IMR-90 (cell line): ENCODE data around the gene GVQW3. TPM values are rescaled to one million over a fixed set of nuclear protein-coding genes. Genes with fewer than 3 reads are reported as not detected.

Experiments used
- ATAC-seq: fragments of 200-7000 bp; cut with Tn5 transposase; 2 replicates; pipeline ENCODE4 v1.9.1; 2020; ENCODE audit warnings: low read depth, mild to moderate bottlenecking, moderate library complexity
- BruUV-seq: library from RNA; stranded (reverse); fragments of 400-500 nt; replicated peaks from 2 replicates; lab custom pipeline; 2021; lab: Mats Ljungman, UMichigan
- CTCF ChIA-PET: fragments of 300-600 bp; formaldehyde crosslinking; extraction: SDS; loops from one replicate; lab custom pipeline; 2021; ENCODE audit warnings: antibody characterized with exemption; lab: Yijun Ruan, JAX
- POLR2A ChIA-PET: fragments of 300-600 bp; sonication (Branson Sonifier 250); formaldehyde crosslinking; loops from one replicate; lab custom pipeline; 2022; ENCODE audit warnings: antibody characterized with exemption; ENCODE audit not compliant: unreplicated experiment; lab: Charles Lee
- DNase-seq: peaks from one replicate; pipeline ENCODE4 v3.0.0; 2013
- H2AFZ ChIP-seq: replicated peaks from 2 replicates; pipeline ENCODE3; 2013; ENCODE audit warnings: low read length, mild to moderate bottlenecking; ENCODE audit not compliant: poor library complexity
- H2AK5ac ChIP-seq: 2 replicates; pipeline ENCODE4 v1.6.1; 2013; ENCODE audit warnings: low read depth, low read length, inconsistent platforms
- H2AK9ac ChIP-seq: replicated peaks from 2 replicates; pipeline ENCODE3; 2013; ENCODE audit warnings: mild to moderate bottlenecking, low read depth, low read length, moderate library complexity; ENCODE audit not compliant: poor library complexity
- H2BK120ac ChIP-seq: 2 replicates; pipeline ENCODE4 v1.6.1; 2013; ENCODE audit warnings: low read depth, low read length, inconsistent platforms
- H2BK15ac ChIP-seq: 3 replicates; pipeline ENCODE4 v1.6.1; 2013; ENCODE audit warnings: low read depth, low read length, inconsistent platforms
- H2BK20ac ChIP-seq: 2 replicates; pipeline ENCODE4 v1.6.1; 2013; ENCODE audit warnings: low read depth, mild to moderate bottlenecking, inconsistent platforms, low read length, moderate library complexity
- H2BK5ac ChIP-seq: 2 replicates; pipeline ENCODE4 v1.6.1; 2013; ENCODE audit warnings: mild to moderate bottlenecking, low read depth, low read length, inconsistent platforms; ENCODE audit not compliant: poor library complexity, severe bottlenecking
- H3K14ac ChIP-seq: replicated peaks from 2 replicates; pipeline ENCODE4 v1.6.1; 2013; ENCODE audit warnings: low read depth, low read length, inconsistent platforms
- H3K18ac ChIP-seq: 2 replicates; pipeline ENCODE4 v1.6.1; 2013; ENCODE audit warnings: low read depth, low read length, control low read depth
- H3K23ac ChIP-seq: 2 replicates; pipeline ENCODE4 v1.6.1; 2013; ENCODE audit warnings: low read depth, low read length, inconsistent platforms
- H3K27ac ChIP-seq: 2 replicates; pipeline ENCODE4 v1.5.1; 2013; ENCODE audit warnings: mild to moderate bottlenecking, control low read depth, low read length; ENCODE audit not compliant: insufficient read depth
- H3K27me3 ChIP-seq: 2 replicates; pipeline ENCODE4 v1.6.1; 2013; ENCODE audit warnings: low read length; ENCODE audit not compliant: control insufficient read depth, insufficient read depth
- H3K36me3 ChIP-seq: 2 replicates; pipeline ENCODE4 v1.6.1; 2013; ENCODE audit warnings: low read length, mixed read lengths; ENCODE audit not compliant: control insufficient read depth, insufficient read depth
- H3K4ac ChIP-seq: 2 replicates; pipeline ENCODE4 v1.6.1; 2013; ENCODE audit warnings: low read depth, low read length, inconsistent platforms
- H3K4me1 ChIP-seq: 2 replicates; pipeline ENCODE4 v1.6.1; 2013; ENCODE audit warnings: low read length, mixed read lengths; ENCODE audit not compliant: control insufficient read depth, insufficient read depth
- H3K4me2 ChIP-seq: 2 replicates; pipeline ENCODE4 v1.6.1; 2013; ENCODE audit warnings: low read depth, mild to moderate bottlenecking, control low read depth, low read length, moderate library complexity
- H3K4me3 ChIP-seq: 2 replicates; pipeline ENCODE4 v1.5.1; 2013; ENCODE audit warnings: low read depth, mild to moderate bottlenecking, control low read depth, low read length, moderate library complexity; ENCODE audit not compliant: insufficient read depth
- H3K56ac ChIP-seq: 2 replicates; pipeline ENCODE4 v1.6.1; 2013; ENCODE audit warnings: low read length, inconsistent platforms; ENCODE audit not compliant: insufficient read depth; ENCODE audit errors: extremely low read depth
- H3K79me1 ChIP-seq, 2 experiments: 2 replicates each; pipeline ENCODE4 v1.6.1; 2013; ENCODE audit warnings: low read length in 2 of 2, inconsistent platforms in 1 of 2, low read depth in 1 of 2
- H3K9ac ChIP-seq: 2 replicates; pipeline ENCODE4 v1.6.1; 2013; ENCODE audit warnings: low read depth, low read length, control low read depth
- H3K9me1 ChIP-seq: 2 replicates; pipeline ENCODE4 v1.6.1; 2013; ENCODE audit warnings: low read length, inconsistent platforms; ENCODE audit not compliant: insufficient read depth
- H3K9me3 ChIP-seq: 2 replicates; pipeline ENCODE4 v1.6.1; 2013; ENCODE audit warnings: low read length; ENCODE audit not compliant: control insufficient read depth, insufficient read depth
- H4K20me1 ChIP-seq: 2 replicates; pipeline ENCODE4 v1.6.1; 2013; ENCODE audit warnings: low read length, inconsistent platforms; ENCODE audit not compliant: insufficient read depth
- H4K5ac ChIP-seq: 2 replicates; pipeline ENCODE4 v1.6.1; 2013; ENCODE audit warnings: mild to moderate bottlenecking, low read depth, low read length, control low read depth
- H4K8ac ChIP-seq, 2 experiments: 2 replicates each; pipeline ENCODE4 v1.6.1; 2013; ENCODE audit warnings: low read depth in 2 of 2, low read length in 2 of 2, control low read depth in 1 of 2, inconsistent platforms in 1 of 2
- H4K91ac ChIP-seq: 2 replicates; pipeline ENCODE4 v1.6.1; 2013; ENCODE audit warnings: low read depth, low read length, inconsistent platforms; ENCODE audit not compliant: insufficient read depth
- CHD1 ChIP-seq: IDR thresholded peaks from 2 replicates; pipeline ENCODE4 v1.6.1; 2012; ENCODE audit warnings: low read depth, low read length, improper control_type of control experiment
- FOS ChIP-seq: fragments of 150-350 bp; IDR thresholded peaks from 2 replicates; pipeline ENCODE4 v1.6.1; 2016; ENCODE audit warnings: low read depth, low read length
- MAFK ChIP-seq: IDR thresholded peaks from 2 replicates; pipeline ENCODE4 v1.6.1; 2012; ENCODE audit warnings: low read depth, low read length, improper control_type of control experiment
- RAD21 ChIP-seq: IDR thresholded peaks from 2 replicates; pipeline ENCODE4 v1.6.1; 2012; ENCODE audit warnings: low read length, improper control_type of control experiment
- RCOR1 ChIP-seq: IDR thresholded peaks from 2 replicates; pipeline ENCODE4 v1.6.1; 2012; ENCODE audit warnings: mild to moderate bottlenecking, low read length, improper control_type of control experiment; ENCODE audit not compliant: insufficient replicate concordance
- WGBS, 2 experiments: methylation state at CpG; one replicate each; pipeline versions ENCODE4 v1.1.5 to v1.1.7; 2013; ENCODE audit warnings: missing lambda C conversion rate in 2 of 2; ENCODE audit not compliant: insufficient read length in 1 of 2; ENCODE audit errors: extremely low coverage in 2 of 2; 5-methylcytosine and 5-hydroxymethylcytosine counted together
- dilution Hi-C: fragments of 300-500 bp; cut with HindIII; formaldehyde crosslinking; loops from one replicate; pipeline ENCODE4 v1.14.3; 2018; ENCODE audit warnings: low sequenced_read_pairs; ENCODE audit not compliant: unreplicated experiment
- in situ Hi-C: fragments of 300-500 bp; cut with MboI; formaldehyde crosslinking; loops from 3 replicates; pipeline ENCODE4 v1.14.3; 2019; ENCODE audit warnings: low sequenced_read_pairs, inconsistent platforms, mixed read lengths
- intact Hi-C: fragments of 100-400 bp; cut with micrococcal nuclease; formaldehyde crosslinking; loops from 2 replicates; pipeline ENCODE4 v1.10.0; 2022
- polyA plus RNA-seq, 3 experiments: library from polyadenylated mRNA; depleted of rRNA; stranded (reverse); fragments of >200 nt; gene quantifications; 2 replicates each; pipeline ENCODE4 v1.2.3, GENCODE V29; 2012; ENCODE audit warnings: low replicate concordance in 1 of 3
- total RNA-seq: library from RNA; depleted of rRNA; stranded (reverse); fragments of >200 nt; gene quantifications from 2 replicates; pipeline ENCODE4 v1.2.3, GENCODE V29; 2012

Gene GVQW3
- total and polyA plus RNA-seq, 2 of the 4 experiments (the other 2 are of a cell fraction), result 0.96 to 1.1 TPM

DNA sequence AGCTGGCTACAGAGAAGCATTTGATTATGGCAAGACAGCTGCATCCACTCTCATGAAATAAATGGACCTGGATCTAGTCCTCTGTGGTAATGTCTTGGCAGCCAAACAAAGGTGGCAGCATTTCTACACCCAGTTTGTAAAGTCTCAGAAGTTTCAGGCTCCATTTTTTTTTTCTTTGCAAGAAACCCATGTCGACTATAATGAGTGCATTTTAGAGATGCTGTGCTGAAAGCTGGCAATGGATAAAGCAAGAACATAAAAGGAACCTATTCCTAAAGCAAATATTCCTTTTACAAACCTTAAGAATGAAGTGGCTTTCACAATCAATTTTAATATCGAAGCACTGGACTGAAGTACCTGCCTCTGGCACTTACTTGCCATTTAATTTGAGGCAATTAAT lies 33.7 kb upstream of the GVQW3 start:
- CTCF ChIA-PET, result interaction anchor here (0.9 kb wide), 1 partner anchor 10 kb away, joined by 5 read pairs; no protein-coding TSS in a partner anchor

More for the DNA sequence above, 33.7 kb upstream of the GVQW3 start:
- H3K23ac ChIP-seq, result no peak overlapping the region
- no peaks in the 10 kb centered on the region for H3K36me3 ChIP-seq
- H2BK120ac ChIP-seq, result no peak overlapping the region
- H3K79me1 ChIP-seq, result no peaks in the 10 kb centered on the region
- no peak overlapping the region for H3K14ac ChIP-seq
- H2AK9ac ChIP-seq, result no peak overlapping the region
- no peak overlapping the region for H2AK5ac ChIP-seq
- H3K4ac ChIP-seq, result no peak overlapping the region
- H4K91ac ChIP-seq, result no peak overlapping the region
- no TSS peak for BruUV-seq
- no peaks in the 10 kb centered on the region for H3K9me3 ChIP-seq
- no peaks in the 10 kb centered on the region for H4K20me1 ChIP-seq
- no peak overlapping the region for H3K4me3 ChIP-seq
- H3K56ac ChIP-seq, result no peak overlapping the region
- ATAC-seq (no peak), DNase-seq (no peak)
- H4K5ac ChIP-seq, result no peak overlapping the region
- H3K27me3 ChIP-seq, result no peaks in the 10 kb centered on the region
- H3K9me1 ChIP-seq, result peaks cover 3% of the 10 kb centered on the region; the same call in 1 of the 2 replicates
- no peaks in the 10 kb centered on the region for H3K4me1 ChIP-seq
- no peak overlapping the region for H3K4me2 ChIP-seq
- no peak overlapping the region for H2BK5ac ChIP-seq
- H4K8ac ChIP-seq, result no peak overlapping the region
- no peak for TF ChIP-seq RAD21
- TF ChIP-seq MAFK, result no peak
- no peak for TF ChIP-seq RCOR1
- no peak for TF ChIP-seq CHD1
- TF ChIP-seq FOS, result no peak
- no peak overlapping the region for H3K27ac ChIP-seq
- dilution Hi-C loops (no loop called here), intact Hi-C loops (no loop called here), in situ Hi-C loops (no loop called here)
- H3K18ac ChIP-seq, result no peak overlapping the region
- POLR2A ChIA-PET, result no interaction called here
- H2BK20ac ChIP-seq, result no peak overlapping the region
- no peak overlapping the region for H2BK15ac ChIP-seq
- H2AFZ ChIP-seq, result no peak overlapping the region
- no peak overlapping the region for H3K9ac ChIP-seq
- WGBS, 2 experiments, result no CpG with 5 or more reads among the region's 2 CpGs
